Glomerular endothelial cell (primary cell): ENCODE measurements around the gene NME3. TPM values are rescaled to one million over a fixed set of nuclear protein-coding genes. Genes with fewer than 3 reads are reported as not detected.

Experiments
- DNase-seq: peaks from one replicate; pipeline ENCODE4 v3.0.0-alpha.2; 2011; ENCODE audit warnings: low read depth, low spot score; ENCODE audit errors: extremely low read depth
- total RNA-seq: library from RNA; depleted of rRNA; stranded (reverse); fragments of >200 nt; gene quantifications from 2 replicates; pipeline ENCODE4 v1.2.3, GENCODE V29; 2015

Gene NME3
- total RNA-seq, 1 donor from 2014 or later, result 70.4 TPM

DNA sequence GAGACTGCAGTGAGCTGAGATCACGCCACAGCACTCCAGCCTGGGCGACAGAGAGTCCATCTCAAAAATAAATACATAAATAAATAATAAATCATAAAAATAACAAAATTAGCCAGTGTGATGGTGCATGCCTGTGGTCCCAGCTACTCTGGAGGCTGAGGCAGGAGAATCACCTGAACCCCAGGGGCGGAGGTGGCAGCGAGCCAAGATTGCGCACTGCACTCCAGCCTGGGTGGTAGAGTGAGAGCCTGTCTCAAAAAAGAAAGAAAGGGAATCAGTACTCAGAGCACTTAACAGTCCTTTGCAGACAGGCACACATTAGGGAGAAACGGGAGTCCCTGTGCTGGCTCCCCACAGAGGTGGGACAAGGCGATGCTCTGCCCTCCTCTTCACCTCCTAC lies 40.3 kb downstream of the NME3 start:
- DNase-seq, result no peak

DNA sequence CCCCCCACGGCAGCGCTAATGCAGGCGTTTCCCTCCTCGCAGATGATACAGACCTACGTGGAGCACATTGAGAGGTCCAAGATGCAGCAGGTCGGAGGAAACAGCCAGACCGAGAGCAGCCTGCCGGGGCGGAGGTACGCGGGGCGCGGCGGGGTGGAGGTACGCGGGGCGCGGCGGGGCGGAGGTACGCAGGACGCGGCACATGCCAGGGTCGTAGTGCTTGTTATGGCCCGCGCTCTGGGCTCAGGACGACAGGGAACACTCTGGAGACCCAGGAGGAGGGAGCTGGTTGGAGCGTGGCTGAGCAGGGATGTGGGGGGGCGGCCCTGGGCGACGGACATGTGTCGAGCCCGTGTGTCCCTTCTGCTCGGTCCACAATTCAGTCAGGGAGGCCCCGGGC lies 41.9 kb downstream of the NME3 start:
- no peak for DNase-seq

DNA sequence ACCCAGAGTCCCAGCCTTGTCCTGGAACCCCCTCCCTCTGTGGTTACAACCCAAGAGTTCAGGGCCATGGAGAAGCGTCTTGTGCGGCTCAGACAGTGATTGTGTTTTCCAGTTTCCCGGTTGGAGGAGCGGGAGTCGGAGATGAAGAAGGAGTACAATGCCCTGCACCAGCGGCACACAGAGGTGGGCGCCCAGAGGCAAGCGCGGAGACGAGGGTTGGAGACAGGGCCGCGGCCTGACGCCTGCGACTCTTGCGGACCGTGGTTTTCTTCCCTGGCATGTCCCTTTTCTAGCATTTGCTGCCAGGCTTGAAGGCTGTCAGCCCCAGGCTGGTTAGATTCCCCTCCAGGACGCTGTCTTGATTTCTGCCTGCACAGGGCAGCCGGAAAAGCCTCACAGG lies 42.3 kb downstream of the NME3 start:
- no peak for DNase-seq

DNA sequence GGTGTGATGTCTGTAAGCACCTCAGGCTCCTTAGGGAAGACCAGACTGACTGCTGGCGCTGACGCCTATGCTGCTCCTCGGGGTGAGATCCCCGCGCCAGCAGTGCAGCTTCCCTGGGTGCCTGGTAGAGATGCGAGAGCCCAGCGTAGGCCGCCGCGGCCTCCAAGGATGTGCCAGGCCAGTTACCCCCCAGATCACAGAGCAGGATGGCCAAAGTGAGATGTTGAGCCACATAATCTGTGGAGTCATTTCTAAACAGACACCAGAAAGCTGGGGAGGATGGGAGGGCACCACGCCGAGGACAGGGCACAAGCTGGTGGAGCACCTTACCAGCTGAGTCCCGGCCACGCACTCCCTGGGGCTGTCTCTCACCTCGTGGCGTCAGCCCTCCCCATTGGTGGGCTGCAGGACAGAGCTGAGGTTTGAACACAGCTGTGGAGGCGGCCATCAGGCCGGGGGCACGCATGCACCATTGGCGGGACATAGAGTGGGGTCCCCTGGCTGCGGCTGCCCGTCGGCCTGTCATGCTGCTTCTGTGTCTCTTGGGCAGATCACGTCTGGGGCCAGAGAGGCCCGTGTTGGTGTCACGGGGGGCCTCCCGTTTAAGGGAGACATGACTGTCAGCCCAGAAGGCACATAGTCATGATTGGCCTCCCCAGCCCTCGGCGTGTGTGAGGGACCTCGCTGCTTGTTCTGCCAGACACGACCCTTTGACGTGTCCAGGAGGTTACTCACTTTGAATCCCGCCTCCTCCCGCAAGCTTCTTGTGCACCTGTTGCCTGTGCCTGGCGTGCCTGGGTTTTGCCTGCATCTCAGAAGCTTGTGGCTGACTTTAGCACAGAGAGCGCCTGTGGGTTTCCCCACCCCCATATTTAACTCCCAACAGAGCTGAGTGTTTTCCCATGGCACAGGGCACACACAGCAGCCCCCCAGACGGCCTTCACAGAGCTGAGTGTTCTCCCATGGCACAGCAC lies 43.4 kb downstream of the NME3 start:
- no peak for DNase-seq

DNA sequence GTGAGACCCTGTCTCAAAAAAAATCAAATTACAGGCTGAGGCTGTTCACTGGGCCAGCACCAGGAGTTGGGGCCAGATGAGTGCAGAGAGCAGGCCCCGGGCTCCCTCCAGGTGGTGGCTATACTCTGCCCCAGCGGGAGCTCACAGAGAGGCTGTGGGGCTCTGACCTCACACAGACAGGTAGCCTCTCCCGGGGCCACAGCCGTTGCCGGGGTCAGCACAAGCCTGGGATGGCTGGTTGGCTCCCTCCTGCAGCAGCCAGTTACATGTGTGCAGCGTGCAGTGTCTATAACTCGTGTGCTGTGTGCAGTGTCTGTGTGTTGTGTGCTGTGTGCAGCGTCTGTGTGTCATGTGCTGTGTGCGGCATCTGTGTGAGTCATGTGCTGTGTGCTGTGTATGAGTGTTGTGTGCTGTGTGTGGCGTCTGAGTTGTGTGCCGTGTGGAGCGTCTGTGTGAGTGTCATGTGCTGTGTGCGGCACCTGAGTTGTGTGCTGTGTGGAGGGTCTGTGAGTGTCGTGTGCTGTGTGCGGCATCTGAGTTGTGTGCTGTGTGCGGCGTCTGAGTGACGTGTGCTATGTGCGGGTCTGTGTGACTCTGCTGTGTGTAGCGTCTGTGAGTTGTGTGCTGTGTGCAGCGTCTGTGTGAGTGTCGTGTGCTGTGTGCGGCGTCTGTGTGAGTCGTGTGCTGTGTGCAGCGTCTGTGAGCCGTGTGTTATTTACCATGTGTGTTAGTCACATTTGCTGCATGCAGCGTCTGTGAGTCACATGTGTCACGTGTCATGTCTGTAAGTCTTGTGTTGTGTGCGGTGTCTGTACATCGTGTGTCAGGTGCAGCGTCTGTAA lies 44.5 kb downstream of the NME3 start:
- no peak for DNase-seq

DNA sequence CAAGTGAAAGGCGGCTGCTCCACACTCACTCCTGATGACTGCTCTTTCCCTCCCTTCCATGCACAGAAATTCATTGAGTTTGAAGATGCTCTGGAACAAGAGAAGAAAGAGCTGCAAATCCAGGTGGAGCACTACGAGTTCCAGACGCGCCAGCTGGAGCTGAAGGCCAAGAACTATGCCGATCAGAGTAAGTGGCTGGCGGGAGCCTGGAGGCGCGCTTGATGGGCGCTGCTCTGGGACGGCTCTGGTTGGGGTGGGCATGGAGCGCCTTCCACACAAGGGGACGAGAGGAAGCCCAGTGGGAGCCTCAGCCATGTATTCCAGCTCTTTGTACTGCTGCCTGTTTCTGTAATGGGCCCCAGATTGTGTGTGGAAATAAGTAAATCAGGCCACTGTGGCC lies 46.9 kb downstream of the NME3 start:
- DNase-seq, result no peak

DNA sequence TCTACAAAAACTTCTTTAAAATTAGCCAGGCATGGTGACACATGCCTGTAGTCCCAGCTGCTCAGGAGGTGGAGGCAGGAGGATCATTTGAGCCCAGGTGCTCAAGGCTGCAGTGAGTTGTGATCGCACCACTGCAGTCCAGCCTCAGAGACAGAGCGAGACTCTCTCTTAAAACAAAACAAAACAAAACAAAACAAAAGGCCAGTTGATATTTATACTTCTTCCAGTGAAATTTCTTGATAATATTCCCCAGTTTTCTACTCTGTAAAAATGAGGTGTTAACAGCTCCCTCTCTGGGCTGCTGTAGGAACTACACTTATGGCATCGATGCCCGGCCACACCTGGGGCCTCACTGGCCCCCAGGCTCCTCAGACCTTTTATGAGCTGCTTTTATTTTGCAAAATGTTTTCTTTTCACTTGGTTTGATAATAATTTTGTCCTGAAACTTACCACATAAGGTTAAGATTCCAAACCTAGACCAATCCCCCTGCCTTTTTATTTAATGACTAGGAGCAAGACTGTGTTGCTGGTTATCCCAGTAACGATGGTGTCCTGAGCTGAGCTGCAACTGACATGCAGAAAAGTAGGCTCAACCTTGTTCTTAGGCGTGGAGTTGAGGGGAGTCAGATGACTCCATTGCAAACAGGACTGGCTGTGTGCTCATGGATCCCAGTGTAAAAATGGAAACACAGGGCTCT lies 47.7 kb downstream of the NME3 start:
- DNase-seq, result no peak

DNA sequence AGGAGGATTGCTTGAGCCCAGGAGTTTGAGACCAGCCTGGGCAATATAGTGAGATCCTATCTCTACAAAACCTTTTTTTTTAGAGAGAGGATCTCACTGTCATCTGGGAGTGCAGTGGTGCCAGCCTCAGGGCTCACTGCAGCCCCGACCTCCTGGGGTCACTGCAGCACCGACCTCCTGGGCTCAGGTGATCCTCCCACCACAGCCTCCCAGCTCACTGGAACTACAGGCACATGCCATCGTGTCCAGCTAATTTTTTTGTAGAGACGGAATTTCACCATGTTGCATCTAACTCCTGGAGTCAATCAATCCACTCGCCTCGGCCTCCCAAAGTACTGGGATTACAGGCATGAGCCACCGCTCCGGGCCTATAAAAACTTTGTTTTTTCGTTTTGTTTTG lies 50.0 kb downstream of the NME3 start:
- DNase-seq, result no peak

Other genes starting within 250 kb of the NME3 start
- gene TMEM204, start 237.9 kb downstream of the NME3 start, total RNA-seq, result 20.4 and 34.2 TPM in 2 replicates
- gene IFT140, start 159.5 kb downstream of the NME3 start, total RNA-seq, result 15.8 and 17.7 TPM in 2 replicates
- 11.8 and 18.4 TPM in 2 replicates for gene CRAMP1, start 159.2 kb downstream of the NME3 start, total RNA-seq
- gene JPT2, start 93.3 kb downstream of the NME3 start, total RNA-seq, result 76.3 and 125 TPM in 2 replicates
- 47.0 and 75.6 TPM in 2 replicates for gene MAPK8IP3, start 65.3 kb downstream of the NME3 start, total RNA-seq
- 6.1 and 8.8 TPM in 2 replicates for gene EME2, start 1.3 kb upstream of the NME3 start, total RNA-seq
- gene MRPS34, start 1.6 kb upstream of the NME3 start, total RNA-seq, result 105 and 120 TPM in 2 replicates
- 36.2 and 63.6 TPM in 2 replicates for gene SPSB3, start 11.0 kb upstream of the NME3 start, total RNA-seq
- gene NUBP2, start 11.4 kb upstream of the NME3 start, total RNA-seq, result 114 and 135 TPM in 2 replicates
- gene IGFALS, start 22.2 kb upstream of the NME3 start, total RNA-seq, result not detected in 2 replicates
- 91.5 and 116 TPM in 2 replicates for gene HAGH, start 55.3 kb upstream of the NME3 start, total RNA-seq
- 60.7 and 62.9 TPM in 2 replicates for gene FAHD1, start 55.7 kb upstream of the NME3 start, total RNA-seq
- 0.10 and 0.88 TPM in 2 replicates for gene MEIOB, start 100.6 kb upstream of the NME3 start, total RNA-seq
- gene HS3ST6, start 146.9 kb upstream of the NME3 start, total RNA-seq, result not detected in 2 replicates
- gene MSRB1, start 171.7 kb upstream of the NME3 start, total RNA-seq, result 12.8 and 18.4 TPM in 2 replicates
- not detected in 2 replicates for gene RPL3L, start 183.1 kb upstream of the NME3 start, total RNA-seq
- 262 and 265 TPM in 2 replicates for gene NDUFB10, start 188.0 kb upstream of the NME3 start, total RNA-seq
- gene RPS2, start 193.3 kb upstream of the NME3 start, total RNA-seq, result 2,366 and 3,192 TPM in 2 replicates
- gene RNF151, start 195.3 kb upstream of the NME3 start, total RNA-seq, result not detected in 2 replicates
- 50.7 and 59.4 TPM in 2 replicates for gene TBL3, start 200.5 kb upstream of the NME3 start, total RNA-seq
- gene NOXO1, start 209.9 kb upstream of the NME3 start, total RNA-seq, result 0.58 TPM in 1 of 2 replicates, not detected in the other
- 18.7 and 22.2 TPM in 2 replicates for gene GFER, start 212.7 kb upstream of the NME3 start, total RNA-seq
- gene SYNGR3, start 218.4 kb upstream of the NME3 start, total RNA-seq, result 5.6 and 9.6 TPM in 2 replicates
- gene ZNF598, start 238.3 kb upstream of the NME3 start, total RNA-seq, result 60.8 and 83.9 TPM in 2 replicates
- gene NPW, start 248.2 kb upstream of the NME3 start, total RNA-seq, result 0.35 and 1.0 TPM in 2 replicates